CD4-positive, alpha-beta T cell (primary cell): ENCODE results near the gene SFT2D2. TPM values are rescaled to one million over a fixed set of nuclear protein-coding genes. Genes with fewer than 3 reads are reported as not detected.

ENCODE experiments used
- ATAC-seq: fragments of 200-7000 bp; cut with Tn5 transposase; one replicate; pipeline ENCODE4 v1.10.0; 2022; ENCODE audit warnings: mild to moderate bottlenecking; ENCODE audit not compliant: poor library complexity
- CTCF ChIA-PET: fragments of 350-600 bp; sonication (Branson Sonifier 250); formaldehyde crosslinking; loops from one replicate; lab custom pipeline; 2021; ENCODE audit warnings: antibody characterized with exemption, inconsistent platforms; lab: Charles Lee
- POLR2A ChIA-PET: fragments of 350-600 bp; sonication (Branson Sonifier 250); formaldehyde crosslinking; loops from one replicate; lab custom pipeline; 2021; ENCODE audit warnings: antibody characterized with exemption, inconsistent platforms; lab: Charles Lee
- DNase-seq, 14 experiments: peaks; one replicate each; pipeline ENCODE4 v3.0.0-alpha.2; 2013 to 2020; ENCODE audit warnings: mixed read lengths in 2 of 14
- H3K27ac ChIP-seq, 2 donors: one replicate each; pipeline versions ENCODE4 v1.5.1 to v1.7.0; 2013; ENCODE audit warnings: low read length in 2 of 2, low read depth in 1 of 2, mild to moderate bottlenecking in 1 of 2
- H3K27me3 ChIP-seq, 2 experiments: 1 replicate in 1 of 2; 2 replicates in 1 of 2; pipeline versions ENCODE4 v1.6.1 to v1.7.0; 2013; ENCODE audit warnings: low read length in 2 of 2, control low read depth in 1 of 2, mild to moderate bottlenecking in 1 of 2, moderate library complexity in 1 of 2; ENCODE audit not compliant: insufficient read depth in 2 of 2, control insufficient read depth in 1 of 2
- H3K36me3 ChIP-seq: one replicate; pipeline ENCODE4 v1.6.1; 2013; ENCODE audit warnings: low read length, control low read depth; ENCODE audit not compliant: insufficient read depth
- H3K4me1 ChIP-seq: one replicate; pipeline ENCODE4 v1.6.1; 2013; ENCODE audit warnings: low read length, control low read depth; ENCODE audit not compliant: insufficient read depth
- H3K4me3 ChIP-seq: one replicate; pipeline ENCODE4 v1.5.1; 2013; ENCODE audit warnings: mild to moderate bottlenecking, low read length, moderate library complexity
- H3K9me3 ChIP-seq, 2 experiments: 1 replicate in 1 of 2; 2 replicates in 1 of 2; pipeline versions ENCODE4 v1.6.1 to v1.7.0; 2013; ENCODE audit warnings: low read length in 2 of 2, mild to moderate bottlenecking in 2 of 2, control low read depth in 1 of 2, moderate library complexity in 1 of 2; ENCODE audit not compliant: control insufficient read depth in 1 of 2, insufficient read depth in 1 of 2
- H3K27ac Mint-ChIP-seq: one replicate; pipeline ENCODE4 v1.8.0; 2020; ENCODE audit warnings: mixed read lengths
- H3K27me3 Mint-ChIP-seq: one replicate; pipeline ENCODE4 v1.8.0; 2021; ENCODE audit warnings: mixed read lengths
- H3K36me3 Mint-ChIP-seq: one replicate; pipeline ENCODE4 v1.8.0; 2021; ENCODE audit warnings: low read depth, mixed read lengths
- H3K4me1 Mint-ChIP-seq: one replicate; pipeline ENCODE4 v1.8.0; 2021; ENCODE audit warnings: low read depth, mixed read lengths
- H3K4me3 Mint-ChIP-seq: one replicate; pipeline ENCODE4 v1.8.0; 2020; ENCODE audit warnings: mild to moderate bottlenecking, mixed read lengths
- H3K9me3 Mint-ChIP-seq: one replicate; pipeline ENCODE4 v1.8.0; 2020; ENCODE audit warnings: mixed read lengths
- CTCF ChIP-seq: fragments of 200-600 bp; IDR thresholded peaks from one replicate; pipeline ENCODE4 v1.8.0; 2022; ENCODE audit warnings: antibody characterized with exemption, mild to moderate bottlenecking
- intact Hi-C, 2 experiments: fragments of 100-400 bp; cut with DNase I in 1 of 2; cut with micrococcal nuclease in 1 of 2; formaldehyde crosslinking; loops; one replicate each; pipeline versions ENCODE4 v1.15.1 to v1.9.0; 2023 to 2025; cut with DNase I, micrococcal nuclease
- polyA plus RNA-seq, 2 donors: library from polyadenylated mRNA; unstranded; fragments of 120-200 nt; gene quantifications; one replicate each; pipeline ENCODE4 v1.2.1, GENCODE V29; 2013
- total RNA-seq, 174 experiments: library from RNA in 2 of 174; stranded (reverse) in 2 of 174; gene quantifications; one replicate each; pipeline ENCODE4 v1.2.3 and lab custom pipeline; 2021 to 2026

The SFT2D2 gene
- 10 to 100 TPM; 47.0 to 51.7 TPM for total RNA-seq
- 16.2 TPM for polyA plus RNA-seq (2013, experiment 1 of 2)
- polyA plus RNA-seq (2013, experiment 2 of 2), result 16.6 TPM
- total RNA-seq (lab: John Stamatoyannopoulos, UW), result 91.7 to 325 (median 160) reads per million in 172 experiments

DNA sequence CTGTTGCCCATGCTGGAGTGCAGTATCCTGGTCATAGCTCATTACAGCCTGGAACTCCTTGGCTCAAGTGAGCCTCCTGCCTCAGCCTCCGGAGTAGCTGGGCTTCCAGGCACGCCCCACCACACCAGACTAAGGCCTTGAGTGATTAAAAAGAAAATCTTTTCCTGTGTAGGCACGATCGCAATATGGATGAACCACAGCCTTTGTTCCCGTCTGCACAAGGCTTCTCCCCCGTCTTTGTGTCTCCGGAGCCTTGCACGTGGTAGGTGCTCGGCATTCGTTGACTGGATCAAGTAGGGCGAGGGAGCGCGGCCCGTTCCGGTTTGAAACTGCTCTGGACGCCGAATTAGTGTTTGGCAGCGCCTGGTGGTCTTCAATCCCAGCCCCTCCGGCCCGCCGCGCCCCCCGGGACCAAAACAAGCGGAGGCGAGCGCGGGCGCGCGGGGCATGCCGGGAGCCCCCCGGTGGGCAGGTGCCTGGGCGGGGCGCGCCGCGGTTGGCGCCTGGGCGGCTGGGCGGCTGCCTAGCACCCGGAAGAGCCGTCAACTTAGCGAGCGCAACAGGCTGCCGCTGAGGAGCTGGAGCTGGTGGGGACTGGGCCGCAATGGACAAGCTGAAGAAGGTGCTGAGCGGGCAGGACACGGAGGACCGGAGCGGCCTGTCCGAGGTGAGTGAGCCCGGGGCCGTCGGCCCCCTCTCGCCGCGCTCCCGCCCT, at the start of gene SFT2D2:
SFT2D2 (plus strand) TSS at position 529 of the 715 bp plus-strand sequence; CDS start at position 605, 76 bp downstream.
- POLR2A ChIA-PET, result interaction anchor here (1.0 to 3.6 kb wide), 9 partner anchors 10 to 1142 kb away, joined by 3 to 15 read pairs (median 5); partner anchors contain the start of genes BLZF1 and NME7
- Mint-ChIP-seq H3K4me3 (peak within 1 kb of the TSS; percentile 99), H3K4me1 (peaks cover 54% of the 10 kb centered on the region), H3K36me3 (peaks cover 39% of the 10 kb centered on the region), H3K27me3 (peaks cover 10% of the 10 kb centered on the region), H3K9me3 (no peaks in the 10 kb centered on the region), H3K27ac (peak within 1 kb of the TSS; percentile 88)
- CTCF ChIA-PET, result interaction anchor here (0.7 to 4.0 kb wide), 2 partner anchors 9 to 10 kb away, joined by 3 to 21 read pairs; no protein-coding TSS in a partner anchor
- DNase-seq (peak; percentile 57 to 89 (median 72)), ATAC-seq (peak; percentile 96)
- Histone ChIP-seq H3K4me1 (peaks cover 48% of the 10 kb centered on the region), H3K4me3 (peak within 1 kb of the TSS; percentile 94), H3K27ac (peak within 1 kb of the TSS; percentile 28 to 66), H3K36me3 (peaks cover 16% of the 10 kb centered on the region), H3K9me3 (no peaks in the 10 kb centered on the region), H3K27me3 (no peaks in the 10 kb centered on the region)
- intact Hi-C loops, result loop anchor here (2.0 to 5.0 kb wide), 3 partner anchors 47 to 1667 kb away; partner anchors contain the start of genes BLZF1 (in 1 of the 2), NME7 (in 1 of the 2), SCYL3 (in 1 of the 2) and TIPRL (in 1 of the 2)
- TF ChIP-seq CTCF, result no peak

DNA sequence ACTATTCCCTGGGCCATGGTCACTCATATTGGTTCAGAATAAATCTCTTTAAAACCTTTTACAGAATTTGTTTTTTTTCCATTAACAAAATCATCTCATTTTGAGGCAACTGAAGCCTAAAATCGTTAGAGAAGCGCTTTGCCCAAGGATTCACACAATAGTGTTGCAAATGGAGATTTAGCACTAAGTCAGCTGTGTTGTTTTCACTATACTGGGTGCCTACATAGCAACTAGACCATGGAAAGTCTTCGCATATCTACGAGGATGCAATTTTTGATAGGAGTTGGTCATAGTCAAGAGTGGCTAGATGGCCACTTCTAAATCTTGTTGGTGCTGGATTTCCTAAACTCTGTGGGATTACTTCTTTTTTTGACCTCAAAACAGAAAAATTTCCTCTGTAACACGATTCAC, 47.6 kb upstream of the SFT2D2 start:
- H3K9me3 Mint-ChIP-seq, result no peaks in the 10 kb centered on the region
- intact Hi-C loops, result loop anchor here (1.0 to 10.0 kb wide), 9 partner anchors 49 to 1897 kb away; partner anchors contain the start of genes BLZF1 (in 2 of the 2), NME7 (in 2 of the 2), ATP1B1 (in 1 of the 2) and DCAF6 (in 1 of the 2)
- Histone ChIP-seq H3K9me3 (no peaks in the 10 kb centered on the region), H3K36me3 (no peaks in the 10 kb centered on the region), H3K4me1 (peaks cover 22% of the 10 kb centered on the region), H3K27ac (peak overlapping the region; percentile 95 to 96), H3K27me3 (peaks cover 2% of the 10 kb centered on the region in 2 experiments), H3K4me3 (peak overlapping the region; percentile 89)
- H3K27me3 Mint-ChIP-seq, result peaks cover 18% of the 10 kb centered on the region
- H3K4me1 Mint-ChIP-seq, result peaks cover 9% of the 10 kb centered on the region
- ChIA-PET CTCF (interaction anchor here (1.1 kb wide), 2 partner anchors 57 to 1308 kb away, joined by 3 to 5 read pairs; no protein-coding TSS in a partner anchor), POLR2A (no interaction called here)
- DNase-seq (no peak), ATAC-seq (no peak)
- H3K27ac Mint-ChIP-seq, result no peak overlapping the region
- no peak for TF ChIP-seq CTCF
- no peaks in the 10 kb centered on the region for H3K36me3 Mint-ChIP-seq
- no peak overlapping the region for H3K4me3 Mint-ChIP-seq

DNA sequence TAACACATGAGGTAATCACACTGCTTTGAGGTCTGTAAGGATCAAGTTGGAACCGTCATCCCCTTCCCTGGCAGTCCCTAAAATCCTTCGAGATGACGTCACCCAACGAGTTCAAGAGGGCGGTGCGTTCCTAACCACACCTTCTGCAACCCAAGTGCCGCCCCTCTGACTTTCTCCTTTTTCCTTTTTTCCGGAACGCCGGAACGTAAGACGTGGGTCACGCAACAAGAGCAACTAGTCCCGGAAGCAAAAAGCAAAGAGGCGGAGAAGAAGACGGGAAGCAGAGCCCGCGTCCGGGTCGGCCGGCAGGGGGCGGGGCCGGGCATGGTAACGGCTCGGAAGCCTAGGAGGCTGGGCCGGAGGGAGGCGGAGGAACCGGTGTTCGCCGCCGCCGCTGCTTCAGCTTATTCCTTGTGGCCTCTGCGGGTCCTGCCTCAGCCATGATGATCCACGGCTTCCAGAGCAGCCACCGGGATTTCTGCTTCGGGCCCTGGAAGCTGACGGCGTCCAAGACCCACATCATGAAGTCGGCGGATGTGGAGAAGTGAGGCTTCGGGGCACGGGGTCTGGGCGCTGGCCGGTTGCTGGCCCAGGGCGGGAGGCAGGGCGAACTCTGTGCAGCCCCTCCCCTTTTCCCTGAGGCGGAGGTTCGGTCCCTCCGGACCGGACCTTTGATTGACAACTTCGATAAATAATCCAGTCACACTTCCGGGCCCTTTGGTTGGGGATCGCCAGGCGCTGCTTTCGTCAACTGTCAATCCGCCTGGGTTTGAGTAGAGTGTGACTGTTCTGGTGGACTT, 47.0 kb upstream of the SFT2D2 start, which contains the start of gene TIPRL:
TIPRL (plus strand) TSS at position 325 of the 800 bp plus-strand sequence; CDS start at position 441, 116 bp downstream.
- Mint-ChIP-seq H3K27me3 (peaks cover 12% of the 10 kb centered on the region), H3K36me3 (peaks cover 2% of the 10 kb centered on the region)
- POLR2A ChIA-PET, result interaction anchor here (0.6 to 0.7 kb wide), 2 partner anchors 11 to 48 kb away, joined by 3 read pairs; no protein-coding TSS in a partner anchor

More for the DNA sequence above, 47.0 kb upstream of the SFT2D2 start, which contains the start of gene TIPRL:
- peak; percentile 89 for ATAC-seq
- Histone ChIP-seq H3K4me1 (peaks cover 22% of the 10 kb centered on the region), H3K4me3 (peak within 1 kb of the TSS; percentile 89), H3K27ac (peak within 1 kb of the TSS; percentile 95 to 96), H3K36me3 (peaks cover 3% of the 10 kb centered on the region), H3K9me3 (no peaks in the 10 kb centered on the region), H3K27me3 (no peaks in the 10 kb centered on the region)
- CTCF ChIA-PET, result interaction anchor here (1.1 kb wide), 3 partner anchors 57 to 1308 kb away, joined by 3 to 5 read pairs (median 3); no protein-coding TSS in a partner anchor
- Mint-ChIP-seq H3K9me3 (no peaks in the 10 kb centered on the region), H3K27ac (no peak within 1 kb of the TSS), H3K4me1 (peaks cover 15% of the 10 kb centered on the region), H3K4me3 (no peak within 1 kb of the TSS)
- TF ChIP-seq CTCF, result peak; percentile 63
- intact Hi-C loops, result loop anchor here (1.0 to 10.0 kb wide), 9 partner anchors 48 to 1896 kb away; partner anchors contain the start of genes BLZF1 (in 2 of the 2), DCAF6 (in 2 of the 2), NME7 (in 2 of the 2) and ATP1B1 (in 1 of the 2)
- DNase-seq, result peak; percentile 85 to 97 (median 92)
